Mesendoderm (in vitro differentiated cells): ENCODE measurements around the gene BABAM2.

Experiments used
- DNase-seq: peaks from one replicate; pipeline ENCODE4 v3.0.0; 2013
- H2AK5ac ChIP-seq: 2 replicates; pipeline ENCODE4 v1.6.1; 2013; ENCODE audit warnings: low read length, inconsistent platforms
- H2BK120ac ChIP-seq: 2 replicates; pipeline ENCODE4 v1.6.1; 2013; ENCODE audit warnings: low read depth, mild to moderate bottlenecking, low read length, moderate library complexity, mixed read lengths
- H2BK15ac ChIP-seq: replicated peaks from 2 replicates; pipeline ENCODE4 v1.6.1; 2013; ENCODE audit warnings: low read depth, mild to moderate bottlenecking, moderate library complexity
- H2BK5ac ChIP-seq: 2 replicates; pipeline ENCODE4 v1.6.1; 2013; ENCODE audit warnings: low read length, inconsistent platforms
- H3K18ac ChIP-seq: 2 replicates; pipeline ENCODE4 v1.6.1; 2013; ENCODE audit warnings: mild to moderate bottlenecking, low read length, mixed read lengths
- H3K23ac ChIP-seq: one replicate; pipeline ENCODE4 v1.6.1; 2013; ENCODE audit warnings: low read length
- H3K27ac ChIP-seq: 2 replicates; pipeline ENCODE4 v1.5.1; 2013; ENCODE audit warnings: low read depth, mild to moderate bottlenecking, inconsistent platforms, low read length, moderate library complexity
- H3K27me3 ChIP-seq: 2 replicates; pipeline ENCODE4 v1.6.1; 2013; ENCODE audit warnings: low read length, control low read depth, mild to moderate bottlenecking, inconsistent platforms; ENCODE audit not compliant: insufficient read depth, poor library complexity
- H3K36me3 ChIP-seq: 2 replicates; pipeline ENCODE4 v1.6.1; 2013; ENCODE audit warnings: low read length, inconsistent platforms; ENCODE audit not compliant: control insufficient read depth, insufficient read depth
- H3K4ac ChIP-seq: one replicate; pipeline ENCODE4 v1.6.1; 2013; ENCODE audit warnings: low read depth, mild to moderate bottlenecking, low read length, moderate library complexity
- H3K4me1 ChIP-seq: 2 replicates; pipeline ENCODE4 v1.6.1; 2013; ENCODE audit warnings: low read depth, low read length, inconsistent platforms; ENCODE audit not compliant: control insufficient read depth
- H3K4me2 ChIP-seq: 2 replicates; pipeline ENCODE4 v1.6.1; 2013; ENCODE audit warnings: low read length
- H3K4me3 ChIP-seq: 2 replicates; pipeline ENCODE4 v1.5.1; 2013; ENCODE audit warnings: mild to moderate bottlenecking, low read length
- H3K56ac ChIP-seq: one replicate; pipeline ENCODE4 v1.6.1; 2013; ENCODE audit warnings: low read length
- H3K79me1 ChIP-seq: 2 replicates; pipeline ENCODE4 v1.6.1; 2013; ENCODE audit warnings: low read length, inconsistent platforms
- H3K79me2 ChIP-seq: 2 replicates; pipeline ENCODE4 v1.6.1; 2013; ENCODE audit warnings: mild to moderate bottlenecking, low read length; ENCODE audit not compliant: control insufficient read depth, insufficient read depth
- H3K9ac ChIP-seq: 2 replicates; pipeline ENCODE4 v1.6.1; 2013; ENCODE audit warnings: low read length, inconsistent platforms
- H4K5ac ChIP-seq: one replicate; pipeline ENCODE4 v1.6.1; 2013; ENCODE audit warnings: low read length
- H4K8ac ChIP-seq: one replicate; pipeline ENCODE4 v1.6.1; 2013; ENCODE audit warnings: low read depth, mild to moderate bottlenecking, control low read depth, low read length, moderate library complexity
- WGBS: extraction: QIAGEN DNeasy Blood & Tissue Kit; methylation state at CpG from one replicate; pipeline ENCODE4 v1.1.7; 2013; ENCODE audit warnings: low lambda C conversion rate, missing lambda C conversion rate; ENCODE audit not compliant: insufficient coverage; ENCODE audit errors: extremely low coverage; 5-methylcytosine and 5-hydroxymethylcytosine counted together

The BABAM2 gene

DNA sequence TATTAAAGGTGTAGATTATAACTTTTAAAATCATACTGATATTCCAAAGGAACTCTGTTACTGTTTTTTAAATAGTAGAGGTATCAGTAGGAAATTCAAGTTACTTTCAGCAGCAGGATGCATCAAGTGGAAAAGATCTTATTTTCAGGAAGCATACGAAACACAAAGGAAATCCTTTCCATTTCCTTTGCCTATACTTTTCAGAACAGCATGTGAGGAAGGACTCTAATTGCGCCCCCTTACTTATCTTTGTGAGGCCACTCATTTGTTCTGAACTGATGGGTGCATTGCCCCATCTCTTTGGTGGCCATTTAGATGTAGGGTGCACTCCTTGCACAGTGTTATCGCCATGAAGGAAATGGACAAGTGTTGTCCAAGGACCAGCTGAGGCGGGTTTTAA lies 145.3 kb downstream of the BABAM2 start:
- no peak overlapping the region for H3K4ac ChIP-seq
- no peak overlapping the region for H4K5ac ChIP-seq
- no peak overlapping the region for H3K23ac ChIP-seq
- H3K79me2 ChIP-seq, result no peaks in the 10 kb centered on the region
- H3K18ac ChIP-seq, result no peak overlapping the region
- no peaks in the 10 kb centered on the region for H3K36me3 ChIP-seq
- H2BK15ac ChIP-seq, result no peak overlapping the region
- no peaks in the 10 kb centered on the region for H3K79me1 ChIP-seq
- no peak overlapping the region for H3K56ac ChIP-seq
- no peak overlapping the region for H4K8ac ChIP-seq
- no peak overlapping the region for H3K27ac ChIP-seq
- no peak overlapping the region for H2AK5ac ChIP-seq
- no peak overlapping the region for H2BK5ac ChIP-seq
- H3K4me2 ChIP-seq, result no peak overlapping the region
- no peaks in the 10 kb centered on the region for H3K27me3 ChIP-seq
- no peak overlapping the region for H2BK120ac ChIP-seq
- H3K4me1 ChIP-seq, result no peaks in the 10 kb centered on the region
- no CpG with 5 or more reads among the region's 4 CpGs for WGBS
- H3K4me3 ChIP-seq, result no peak overlapping the region
- H3K9ac ChIP-seq, result no peak overlapping the region
- no peak for DNase-seq

DNA sequence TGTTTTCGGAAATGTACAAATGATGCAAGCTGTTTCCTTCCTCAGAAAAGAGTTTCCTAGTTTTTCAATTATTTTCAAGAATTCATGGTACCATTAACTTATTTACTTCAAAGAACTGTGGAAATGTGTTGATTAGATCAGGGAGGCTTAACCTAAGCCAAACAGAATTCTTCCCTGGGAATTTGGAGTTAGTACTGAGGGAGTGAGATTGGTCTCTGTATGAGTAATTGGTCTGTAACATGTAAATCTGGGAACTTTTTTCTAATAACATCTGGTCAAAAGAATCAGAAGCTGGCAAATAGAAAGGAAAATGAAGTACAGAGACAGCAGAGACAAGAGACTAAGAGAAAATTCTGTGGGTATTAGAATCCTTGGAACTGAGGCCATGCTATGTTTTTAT lies 145.8 kb downstream of the BABAM2 start:
- Histone ChIP-seq H3K4ac (no peak overlapping the region), H3K18ac (no peak overlapping the region), H3K79me2 (no peaks in the 10 kb centered on the region), H4K8ac (no peak overlapping the region), H3K56ac (no peak overlapping the region), H2BK120ac (no peak overlapping the region), H3K36me3 (no peaks in the 10 kb centered on the region), H3K27me3 (no peaks in the 10 kb centered on the region), H3K79me1 (no peaks in the 10 kb centered on the region), H4K5ac (no peak overlapping the region), H3K4me2 (no peak overlapping the region), H3K4me3 (no peak overlapping the region), H2BK5ac (no peak overlapping the region), H2BK15ac (no peak overlapping the region), H3K27ac (no peak overlapping the region), H3K4me1 (no peaks in the 10 kb centered on the region), H3K9ac (no peak overlapping the region), H3K23ac (no peak overlapping the region), H2AK5ac (no peak overlapping the region)
- WGBS, result no CpG with 5 or more reads among the region's 1 CpG
- no peak for DNase-seq

DNA sequence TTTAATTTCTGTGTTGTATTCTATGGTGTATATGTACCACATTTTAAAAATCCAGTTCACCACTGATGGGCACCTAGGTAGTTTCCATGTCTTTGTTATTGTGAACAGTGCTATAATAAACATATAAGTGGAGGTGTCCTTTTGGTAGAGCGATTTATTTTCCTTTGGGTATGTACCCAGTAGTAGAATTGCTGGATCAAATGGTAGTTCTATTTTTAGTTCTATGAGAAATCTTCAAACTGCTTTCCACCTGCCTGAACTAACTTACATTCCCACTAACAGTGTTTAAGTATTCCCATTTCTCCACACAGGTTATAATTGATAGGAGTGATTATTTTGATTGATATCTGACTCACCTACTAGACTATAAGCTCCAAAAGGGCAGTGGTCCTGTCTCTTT lies 148.2 kb downstream of the BABAM2 start:
- Histone ChIP-seq H2BK15ac (no peak overlapping the region), H3K4me3 (no peak overlapping the region), H3K4me1 (no peaks in the 10 kb centered on the region), H3K4me2 (no peak overlapping the region), H2BK120ac (no peak overlapping the region), H3K18ac (no peak overlapping the region), H3K23ac (no peak overlapping the region), H3K27ac (no peak overlapping the region), H3K9ac (no peak overlapping the region), H2BK5ac (no peak overlapping the region), H2AK5ac (no peak overlapping the region), H4K8ac (no peak overlapping the region), H3K4ac (no peak overlapping the region), H3K27me3 (no peaks in the 10 kb centered on the region), H4K5ac (no peak overlapping the region), H3K79me2 (no peaks in the 10 kb centered on the region), H3K36me3 (no peaks in the 10 kb centered on the region), H3K56ac (no peak overlapping the region), H3K79me1 (no peaks in the 10 kb centered on the region)
- WGBS, result no CpG with 5 or more reads among the region's 1 CpG
- DNase-seq, result no peak

DNA sequence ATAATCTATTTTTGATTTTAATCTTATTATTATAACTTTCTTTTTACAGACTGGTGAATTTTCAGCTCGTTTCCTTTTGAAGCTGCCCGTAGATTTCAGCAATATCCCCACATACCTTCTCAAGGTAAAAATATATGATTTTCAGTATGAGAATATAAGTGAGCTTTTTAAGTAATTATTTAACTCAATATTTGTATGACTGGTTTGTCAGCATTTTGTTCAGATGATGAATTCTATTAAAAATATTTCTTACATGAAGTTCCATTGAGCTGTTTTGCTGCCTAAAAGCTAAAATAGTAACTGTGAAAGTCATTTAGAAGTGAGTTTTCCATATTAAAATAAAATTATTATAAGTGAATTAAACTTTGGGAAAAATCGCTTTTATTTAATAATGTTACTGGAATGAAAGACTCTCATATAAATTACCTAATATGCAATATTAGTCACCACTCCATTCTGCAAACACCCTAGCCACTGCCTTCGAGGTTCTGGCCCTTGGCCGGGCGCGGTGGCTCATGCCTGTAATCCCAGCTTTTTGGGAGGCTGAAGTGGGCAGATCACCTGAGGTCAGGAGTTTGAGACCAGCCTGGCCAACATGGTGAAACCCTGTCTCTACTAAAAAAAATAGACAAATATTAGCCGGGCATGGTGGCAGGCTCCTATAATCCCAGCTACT lies 155.3 kb downstream of the BABAM2 start:
- H3K4me1 ChIP-seq, result no peaks in the 10 kb centered on the region
- no peak overlapping the region for H2BK120ac ChIP-seq
- no peak overlapping the region for H4K5ac ChIP-seq
- no peaks in the 10 kb centered on the region for H3K79me2 ChIP-seq
- no peaks in the 10 kb centered on the region for H3K36me3 ChIP-seq
- H3K18ac ChIP-seq, result no peak overlapping the region
- no peak overlapping the region for H3K56ac ChIP-seq
- no peak for DNase-seq
- no peak overlapping the region for H2BK5ac ChIP-seq
- no peak overlapping the region for H3K23ac ChIP-seq
- H3K4ac ChIP-seq, result no peak overlapping the region
- no CpG with 5 or more reads among the region's 8 CpGs for WGBS
- no peak overlapping the region for H2BK15ac ChIP-seq
- no peak overlapping the region for H3K4me2 ChIP-seq
- H3K27ac ChIP-seq, result no peak overlapping the region
- H3K79me1 ChIP-seq, result no peaks in the 10 kb centered on the region
- H2AK5ac ChIP-seq, result no peak overlapping the region
- no peaks in the 10 kb centered on the region for H3K27me3 ChIP-seq
- H3K4me3 ChIP-seq, result no peak overlapping the region
- H3K9ac ChIP-seq, result no peak overlapping the region
- H4K8ac ChIP-seq, result no peak overlapping the region

DNA sequence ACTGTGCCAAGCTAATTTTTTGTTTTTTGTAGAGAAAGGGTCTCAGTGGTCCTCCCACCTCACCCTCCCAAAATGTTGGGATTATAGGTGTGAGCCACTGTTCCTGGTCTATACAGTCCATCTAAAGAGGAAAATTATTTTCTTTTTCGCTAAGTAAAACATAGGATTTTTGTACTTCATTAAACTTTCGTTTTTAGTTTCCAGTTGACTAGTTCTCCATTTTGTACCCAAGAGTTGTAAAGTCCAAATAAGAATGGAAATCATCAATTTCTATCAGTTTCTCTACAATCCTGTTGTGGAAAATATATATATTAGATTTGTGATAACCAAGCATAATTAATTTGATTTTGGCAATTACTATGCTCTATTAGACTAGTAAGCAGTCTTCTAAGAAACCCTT lies 156.4 kb downstream of the BABAM2 start:
- no peak overlapping the region for H3K4me2 ChIP-seq
- H3K4me3 ChIP-seq, result no peak overlapping the region
- no peak overlapping the region for H3K56ac ChIP-seq
- no peak overlapping the region for H2BK15ac ChIP-seq
- no peaks in the 10 kb centered on the region for H3K79me2 ChIP-seq
- H2BK120ac ChIP-seq, result no peak overlapping the region
- no peaks in the 10 kb centered on the region for H3K36me3 ChIP-seq
- no CpG with 5 or more reads among the region's 2 CpGs for WGBS
- no peak overlapping the region for H3K27ac ChIP-seq
- no peak overlapping the region for H3K9ac ChIP-seq
- no peaks in the 10 kb centered on the region for H3K4me1 ChIP-seq
- H2AK5ac ChIP-seq, result no peak overlapping the region
- H3K4ac ChIP-seq, result no peak overlapping the region
- no peak overlapping the region for H3K18ac ChIP-seq
- H4K5ac ChIP-seq, result no peak overlapping the region
- DNase-seq, result no peak
- H3K27me3 ChIP-seq, result no peaks in the 10 kb centered on the region
- H2BK5ac ChIP-seq, result no peak overlapping the region
- H4K8ac ChIP-seq, result no peak overlapping the region
- no peak overlapping the region for H3K23ac ChIP-seq
- H3K79me1 ChIP-seq, result no peaks in the 10 kb centered on the region

DNA sequence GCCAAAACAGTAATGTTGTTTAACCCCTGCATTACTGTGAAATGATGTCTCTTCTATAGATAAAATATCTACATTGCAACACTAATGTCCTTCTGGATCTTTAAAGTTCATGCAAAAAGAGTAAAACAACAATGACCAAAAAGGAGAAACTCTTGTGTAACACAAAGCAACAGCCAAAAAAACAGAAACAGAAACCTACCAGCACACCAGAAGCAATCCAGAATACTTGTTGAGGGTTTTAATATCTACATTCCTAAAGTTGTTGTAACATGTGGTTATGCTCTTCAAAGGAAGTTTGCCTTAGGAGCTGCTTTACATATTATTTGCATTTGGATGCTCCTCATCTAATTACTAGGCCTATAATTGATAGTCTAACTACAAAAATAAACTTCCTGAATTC lies 157.2 kb downstream of the BABAM2 start:
- H3K9ac ChIP-seq, result no peak overlapping the region
- no peak overlapping the region for H2BK5ac ChIP-seq
- DNase-seq, result no peak
- no peak overlapping the region for H2BK15ac ChIP-seq
- no peak overlapping the region for H4K5ac ChIP-seq
- H3K4me3 ChIP-seq, result no peak overlapping the region
- H3K27ac ChIP-seq, result no peak overlapping the region
- no peaks in the 10 kb centered on the region for H3K79me2 ChIP-seq
- H3K23ac ChIP-seq, result no peak overlapping the region
- H3K36me3 ChIP-seq, result no peaks in the 10 kb centered on the region
- no peak overlapping the region for H3K18ac ChIP-seq
- no peak overlapping the region for H3K4ac ChIP-seq
- no peak overlapping the region for H2AK5ac ChIP-seq
- H3K4me2 ChIP-seq, result no peak overlapping the region
- H3K56ac ChIP-seq, result no peak overlapping the region
- no peaks in the 10 kb centered on the region for H3K27me3 ChIP-seq
- H2BK120ac ChIP-seq, result no peak overlapping the region
- H4K8ac ChIP-seq, result no peak overlapping the region
- H3K4me1 ChIP-seq, result no peaks in the 10 kb centered on the region
- H3K79me1 ChIP-seq, result no peaks in the 10 kb centered on the region
